ENCODE measurements around the gene C16orf54. TPM values are rescaled to one million over a fixed set of nuclear protein-coding genes. Genes with fewer than 3 reads are reported as not detected.
A peak's percentile ranks its signal among the peaks of the same experiment; 100 is the strongest.
"Not testable (repeated sequence)": the region's sequence is repeated elsewhere in the genome, so short reads cannot be mapped to it uniquely, and the experiment has no call there.

Gene C16orf54
- total and polyA plus RNA-seq, 5 donors from 2014 or later, result 31.4 to 89.4 (median 77.3) TPM

DNA sequence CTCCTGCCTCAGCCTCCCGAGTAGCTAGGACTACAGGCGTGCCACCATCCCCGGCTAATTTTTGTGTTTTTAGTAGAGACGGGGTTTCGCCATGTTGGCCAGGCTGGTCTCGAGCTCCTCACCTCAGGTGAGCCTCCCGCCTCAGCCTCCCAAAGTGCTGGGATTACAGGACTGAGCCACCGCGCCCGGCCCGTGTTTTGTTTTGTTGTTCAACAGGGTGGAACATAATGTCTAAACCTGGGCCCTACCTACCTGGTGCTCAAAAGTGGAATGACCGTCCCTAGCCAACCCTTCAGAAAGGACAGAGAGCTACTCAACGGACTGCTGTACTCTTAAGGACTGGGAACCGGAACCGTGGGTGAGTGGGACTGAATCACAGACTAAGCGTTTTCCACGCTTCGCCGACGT lies 44.0 kb upstream of the C16orf54 start:
- H3K9me3 ChIP-seq (ENCODE audit: control insufficient read depth in 2 of 2, low read length in 2 of 2), result no peaks in the 10 kb centered on the region
- H3K4me1 ChIP-seq (ENCODE audit: control insufficient read depth, insufficient read depth, low read length, poor library complexity, severe bottlenecking), result peaks cover 46% of the 10 kb centered on the region
- no peak for ATAC-seq (ENCODE audit: low read depth in 2 of 2)
- H3K27ac ChIP-seq (ENCODE audit: insufficient read depth, low read length, poor library complexity, severe bottlenecking), result peak overlapping the region; percentile 78
- DNase-seq, result no peak
- Mint-ChIP-seq H3K36me3 (peaks cover 6% of the 10 kb centered on the region), H3K9me3 (no peaks in the 10 kb centered on the region), H3K27me3 (peaks cover 11% of the 10 kb centered on the region), H3K4me3 (peak overlapping the region; percentile 96 to 100 (median 98)), H3K27ac (peak overlapping the region; percentile 97 to 99 (median 98)), H3K4me1 (peaks cover 23 to 54% (median 34%) of the 10 kb centered on the region in 4 donors)
- peaks cover 3% of the 10 kb centered on the region for H3K36me3 ChIP-seq (ENCODE audit: control insufficient read depth, insufficient read depth, low read length)
- peak overlapping the region; percentile 77 for H3K4me3 ChIP-seq (ENCODE audit: low read depth, low read length)
- no peaks in the 10 kb centered on the region for H3K27me3 ChIP-seq (ENCODE audit: control insufficient read depth, insufficient read depth, low read length)

DNA sequence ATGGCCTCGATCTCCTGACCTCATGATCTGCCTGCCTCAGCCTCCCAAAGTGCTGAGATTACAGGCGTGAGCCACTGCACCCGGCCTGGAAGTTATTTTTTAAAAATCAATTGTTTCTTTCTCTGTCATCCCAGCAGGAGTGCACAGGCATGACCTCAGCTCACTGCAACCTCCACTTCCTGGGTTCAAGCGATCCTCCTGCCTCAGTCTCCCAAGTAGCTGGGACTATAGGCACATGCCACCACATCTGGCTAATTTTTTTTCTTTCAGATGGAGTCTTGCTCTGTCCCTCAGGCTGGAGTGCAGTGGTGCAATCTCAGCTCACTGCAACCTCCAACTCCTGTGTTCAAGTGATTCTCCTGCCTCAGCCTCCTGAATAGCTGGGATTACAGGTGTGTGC lies 41.4 kb upstream of the C16orf54 start:
- Mint-ChIP-seq H3K27me3 (peaks cover 22% of the 10 kb centered on the region), H3K4me1 (peaks cover 15 to 49% (median 22%) of the 10 kb centered on the region in 4 donors)
- peaks cover 35% of the 10 kb centered on the region for H3K4me1 ChIP-seq (ENCODE audit: control insufficient read depth, insufficient read depth, low read length, poor library complexity, severe bottlenecking)
- DNase-seq; H3K36me3 Mint-ChIP-seq; H3K9me3 Mint-ChIP-seq; ATAC-seq (ENCODE audit: low read depth in 2 of 2); H3K27ac Mint-ChIP-seq; H3K9me3 ChIP-seq (ENCODE audit: control insufficient read depth in 2 of 2, low read length in 2 of 2); H3K36me3 ChIP-seq (ENCODE audit: control insufficient read depth, insufficient read depth, low read length); H3K27me3 ChIP-seq (ENCODE audit: control insufficient read depth, insufficient read depth, low read length); H3K27ac ChIP-seq (ENCODE audit: insufficient read depth, low read length, poor library complexity, severe bottlenecking); H3K4me3 ChIP-seq (ENCODE audit: low read depth, low read length); H3K4me3 Mint-ChIP-seq: not testable (repeated sequence)

DNA sequence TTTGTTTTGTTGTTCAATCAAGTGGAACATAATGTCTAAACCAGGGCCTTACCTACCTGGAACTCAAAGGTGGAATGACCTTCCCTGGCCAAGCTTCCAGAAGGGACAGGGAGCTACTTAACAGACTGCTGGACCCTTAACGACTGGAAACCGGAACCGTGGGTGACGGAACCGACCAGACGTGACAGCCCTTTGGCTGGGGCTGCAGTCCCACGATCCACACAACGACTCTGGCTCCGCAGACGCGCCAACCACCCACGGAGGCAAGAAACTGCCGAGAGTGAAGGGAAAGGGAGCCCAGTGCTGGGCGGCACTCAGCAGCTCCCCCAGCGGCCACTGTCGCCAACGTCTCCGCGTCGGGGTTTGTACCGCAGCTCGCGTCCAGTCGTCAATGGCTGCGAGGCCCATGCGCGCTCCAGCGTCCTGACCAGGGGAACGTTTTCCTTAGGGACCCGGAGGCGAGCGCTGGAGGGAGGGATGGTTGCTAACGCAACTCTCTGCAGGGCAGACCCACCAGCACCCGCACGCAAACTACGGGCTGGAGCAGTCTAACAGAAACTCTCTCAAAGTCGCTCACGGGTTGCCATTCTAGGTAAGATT lies 39.2 kb upstream of the C16orf54 start:
- Histone ChIP-seq H3K27me3 (ENCODE audit: control insufficient read depth, insufficient read depth, low read length) (peaks cover 2% of the 10 kb centered on the region), H3K36me3 (ENCODE audit: control insufficient read depth, insufficient read depth, low read length) (no peaks in the 10 kb centered on the region), H3K27ac (ENCODE audit: insufficient read depth, low read length, poor library complexity, severe bottlenecking) (no peak overlapping the region), H3K9me3 (ENCODE audit: control insufficient read depth in 2 of 2, low read length in 2 of 2) (no peaks in the 10 kb centered on the region), H3K4me3 (ENCODE audit: low read depth, low read length) (peak overlapping the region; percentile 60), H3K4me1 (ENCODE audit: control insufficient read depth, insufficient read depth, low read length, poor library complexity, severe bottlenecking) (peaks cover 21% of the 10 kb centered on the region)
- DNase-seq (peak; percentile 56 to 80 (median 70)), ATAC-seq (ENCODE audit: low read depth in 2 of 2) (peak; percentile 86 to 90)
- peak overlapping the region; percentile 77 to 79 (median 78) for H3K27ac Mint-ChIP-seq
- H3K4me1 Mint-ChIP-seq, result peaks cover 10 to 28% (median 15%) of the 10 kb centered on the region in 4 donors
- no peaks in the 10 kb centered on the region for H3K36me3 Mint-ChIP-seq
- peak overlapping the region; percentile 71 to 80 (median 78) for H3K4me3 Mint-ChIP-seq
- H3K9me3 Mint-ChIP-seq, result no peaks in the 10 kb centered on the region
- H3K27me3 Mint-ChIP-seq, result peaks cover 15% of the 10 kb centered on the region

DNA sequence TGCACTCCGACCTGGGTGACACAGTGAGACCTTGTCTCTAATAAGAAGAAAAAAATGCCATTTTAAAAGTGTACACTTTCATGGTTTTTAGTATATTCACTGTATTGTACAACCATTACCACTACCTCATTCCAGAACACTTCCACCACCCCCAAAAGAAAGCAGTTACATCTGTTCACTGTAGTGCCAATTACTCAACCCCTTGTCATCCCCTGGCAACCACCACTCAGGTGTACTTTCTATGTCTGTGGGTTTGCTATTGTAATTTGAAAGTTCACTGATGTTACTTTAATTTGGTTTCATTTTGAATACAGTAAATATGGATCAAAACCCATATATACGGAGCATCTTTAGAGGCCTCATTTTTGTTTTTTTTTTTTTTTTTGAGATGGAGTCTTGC lies 38.4 kb upstream of the C16orf54 start:
- Histone ChIP-seq H3K9me3 (ENCODE audit: control insufficient read depth in 2 of 2, low read length in 2 of 2) (no peaks in the 10 kb centered on the region), H3K27me3 (ENCODE audit: control insufficient read depth, insufficient read depth, low read length) (peaks cover 2% of the 10 kb centered on the region), H3K27ac (ENCODE audit: insufficient read depth, low read length, poor library complexity, severe bottlenecking) (no peak overlapping the region), H3K4me1 (ENCODE audit: control insufficient read depth, insufficient read depth, low read length, poor library complexity, severe bottlenecking) (peaks cover 15% of the 10 kb centered on the region), H3K4me3 (ENCODE audit: low read depth, low read length) (peak overlapping the region; percentile 40), H3K36me3 (ENCODE audit: control insufficient read depth, insufficient read depth, low read length) (no peaks in the 10 kb centered on the region)
- Mint-ChIP-seq H3K4me1 (peaks cover 10 to 24% (median 13%) of the 10 kb centered on the region in 4 donors), H3K27ac (peak overlapping the region; percentile 26 to 79 (median 78)), H3K9me3 (no peaks in the 10 kb centered on the region), H3K36me3 (no peaks in the 10 kb centered on the region), H3K27me3 (peaks cover 15% of the 10 kb centered on the region), H3K4me3 (peak overlapping the region in 1 of 4 donors; percentile 4)
- DNase-seq (peak in 1 of 3 donors; percentile 51), ATAC-seq (ENCODE audit: low read depth in 2 of 2) (peak; percentile 26 to 55)

DNA sequence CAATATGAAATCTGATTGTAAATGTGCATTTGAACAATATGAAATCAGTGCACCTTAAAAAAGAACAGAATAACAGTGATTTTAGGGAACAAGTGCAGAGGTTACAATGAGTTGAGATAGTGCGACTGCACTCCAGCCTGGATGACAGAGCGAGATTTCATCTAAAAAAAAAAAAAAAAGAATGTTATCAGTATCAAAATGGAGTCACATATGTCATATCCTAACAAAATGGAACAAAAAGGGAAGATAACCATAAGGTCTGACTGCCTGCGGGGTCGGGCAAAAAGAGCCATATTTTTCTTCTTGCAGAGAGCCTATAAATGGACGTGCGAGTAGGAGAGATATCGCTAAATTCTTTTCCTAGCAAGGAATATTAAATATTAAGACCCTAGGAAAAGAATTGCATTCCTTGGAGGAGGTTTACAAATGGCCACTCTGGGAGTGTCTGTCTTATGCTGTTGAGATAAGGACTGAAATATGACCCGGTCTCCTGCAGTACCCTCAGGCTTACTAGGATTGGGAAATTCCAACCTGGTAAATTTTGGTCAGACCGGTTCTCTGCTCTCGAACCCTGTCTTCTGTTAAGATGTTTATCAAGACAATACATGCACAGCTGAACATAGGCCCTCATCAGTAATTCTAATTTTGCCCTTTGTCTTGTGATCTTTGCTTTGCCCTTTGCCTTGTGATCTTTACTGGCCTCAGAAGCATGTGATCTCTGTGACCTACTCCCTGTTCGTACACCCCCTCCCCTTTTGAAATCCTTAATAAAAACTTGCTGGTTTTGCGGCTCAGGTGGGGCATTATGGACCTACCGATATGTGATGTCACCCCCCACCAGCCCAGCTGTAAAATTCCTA lies 37.5 kb upstream of the C16orf54 start:
- Mint-ChIP-seq H3K27me3 (peaks cover 21% of the 10 kb centered on the region), H3K4me1 (peaks cover 10 to 21% (median 13%) of the 10 kb centered on the region in 4 donors)
- H3K27ac ChIP-seq (ENCODE audit: insufficient read depth, low read length, poor library complexity, severe bottlenecking); ATAC-seq (ENCODE audit: low read depth in 2 of 2); H3K4me3 Mint-ChIP-seq; H3K27ac Mint-ChIP-seq; H3K9me3 Mint-ChIP-seq; H3K4me3 ChIP-seq (ENCODE audit: low read depth, low read length); DNase-seq; H3K27me3 ChIP-seq (ENCODE audit: control insufficient read depth, insufficient read depth, low read length); H3K9me3 ChIP-seq (ENCODE audit: control insufficient read depth in 2 of 2, low read length in 2 of 2); H3K36me3 ChIP-seq (ENCODE audit: control insufficient read depth, insufficient read depth, low read length); H3K36me3 Mint-ChIP-seq: not testable (repeated sequence)
- H3K4me1 ChIP-seq (ENCODE audit: control insufficient read depth, insufficient read depth, low read length, poor library complexity, severe bottlenecking), result peaks cover 15% of the 10 kb centered on the region

GRCh38 chr16:29779474-29779873 lies 33.7 kb upstream of the C16orf54 start:
- DNase-seq (no peak), ATAC-seq (ENCODE audit: low read depth in 2 of 2) (no peak)
- Histone ChIP-seq H3K4me1 (ENCODE audit: control insufficient read depth, insufficient read depth, low read length, poor library complexity, severe bottlenecking) (peaks cover 3% of the 10 kb centered on the region), H3K4me3 (ENCODE audit: low read depth, low read length) (no peak overlapping the region), H3K27ac (ENCODE audit: insufficient read depth, low read length, poor library complexity, severe bottlenecking) (no peak overlapping the region), H3K27me3 (ENCODE audit: control insufficient read depth, insufficient read depth, low read length) (peaks cover 2% of the 10 kb centered on the region), H3K9me3 (ENCODE audit: control insufficient read depth in 2 of 2, low read length in 2 of 2) (no peaks in the 10 kb centered on the region), H3K36me3 (ENCODE audit: control insufficient read depth, insufficient read depth, low read length) (no peaks in the 10 kb centered on the region)
- Mint-ChIP-seq H3K27me3 (peaks cover 21% of the 10 kb centered on the region), H3K27ac (no peak overlapping the region), H3K9me3 (no peaks in the 10 kb centered on the region), H3K4me3 (no peak overlapping the region), H3K36me3 (no peaks in the 10 kb centered on the region), H3K4me1 (peaks cover 3 to 17% (median 9%) of the 10 kb centered on the region in 4 donors)

GRCh38 chr16:29777576-29778350 lies 32.0 kb upstream of the C16orf54 start, which contains the start of gene ZG16:
ZG16 (plus strand) TSS chr16:29778256; CDS start chr16:29779267, 1,011 bp downstream.
- H3K27ac Mint-ChIP-seq, result peak within 1 kb of the TSS in 2 of 3 donors; percentile 17 to 65
- ATAC-seq (ENCODE audit: low read depth in 2 of 2), result no peak
- DNase-seq, result no peak

More at GRCh38 chr16:29777576-29778350, 32.0 kb upstream of the C16orf54 start, which contains the start of gene ZG16:
- H3K4me3 Mint-ChIP-seq, result no peak within 1 kb of the TSS
- H3K27me3 Mint-ChIP-seq, result peaks cover 11% of the 10 kb centered on the region
- H3K4me1 Mint-ChIP-seq, result peaks cover 0 to 11% (median 3%) of the 10 kb centered on the region in 4 donors
- peaks cover 0 to 2% (median 0%) of the 10 kb centered on the region in 7 donors for H3K9me3 Mint-ChIP-seq
- no peak within 1 kb of the TSS for H3K27ac ChIP-seq (ENCODE audit: insufficient read depth, low read length, poor library complexity, severe bottlenecking)
- no peaks in the 10 kb centered on the region for H3K36me3 Mint-ChIP-seq
- H3K36me3 ChIP-seq (ENCODE audit: control insufficient read depth, insufficient read depth, low read length), result no peaks in the 10 kb centered on the region
- H3K9me3 ChIP-seq (ENCODE audit: control insufficient read depth in 2 of 2, low read length in 2 of 2), result no peaks in the 10 kb centered on the region
- no peak within 1 kb of the TSS for H3K4me3 ChIP-seq (ENCODE audit: low read depth, low read length)
- H3K27me3 ChIP-seq (ENCODE audit: control insufficient read depth, insufficient read depth, low read length), result peaks cover 2% of the 10 kb centered on the region
- H3K4me1 ChIP-seq (ENCODE audit: control insufficient read depth, insufficient read depth, low read length, poor library complexity, severe bottlenecking), result no peaks in the 10 kb centered on the region
